ENCODE results near the gene CARS2.

GRCh38 chr13:110637275-110637674, 68.6 kb downstream of the CARS2 start:
- TF ChIP-seq RAD21 (IDR thresholded peaks at IDR 0.05; ENCODE audit: low read depth) = no peak
- TF ChIP-seq TAF1 (IDR thresholded peaks at IDR 0.05; ENCODE audit: low read depth) = no peak
- TF ChIP-seq EP300 (IDR thresholded peaks at IDR 0.05; ENCODE audit: borderline replicate concordance) = no peak
- no peak for TF ChIP-seq CEBPB (IDR thresholded peaks at IDR 0.05)
- TF ChIP-seq YY1 (IDR thresholded peaks at IDR 0.05; ENCODE audit: low read depth) = no peak
- TF ChIP-seq, protein P1, sequence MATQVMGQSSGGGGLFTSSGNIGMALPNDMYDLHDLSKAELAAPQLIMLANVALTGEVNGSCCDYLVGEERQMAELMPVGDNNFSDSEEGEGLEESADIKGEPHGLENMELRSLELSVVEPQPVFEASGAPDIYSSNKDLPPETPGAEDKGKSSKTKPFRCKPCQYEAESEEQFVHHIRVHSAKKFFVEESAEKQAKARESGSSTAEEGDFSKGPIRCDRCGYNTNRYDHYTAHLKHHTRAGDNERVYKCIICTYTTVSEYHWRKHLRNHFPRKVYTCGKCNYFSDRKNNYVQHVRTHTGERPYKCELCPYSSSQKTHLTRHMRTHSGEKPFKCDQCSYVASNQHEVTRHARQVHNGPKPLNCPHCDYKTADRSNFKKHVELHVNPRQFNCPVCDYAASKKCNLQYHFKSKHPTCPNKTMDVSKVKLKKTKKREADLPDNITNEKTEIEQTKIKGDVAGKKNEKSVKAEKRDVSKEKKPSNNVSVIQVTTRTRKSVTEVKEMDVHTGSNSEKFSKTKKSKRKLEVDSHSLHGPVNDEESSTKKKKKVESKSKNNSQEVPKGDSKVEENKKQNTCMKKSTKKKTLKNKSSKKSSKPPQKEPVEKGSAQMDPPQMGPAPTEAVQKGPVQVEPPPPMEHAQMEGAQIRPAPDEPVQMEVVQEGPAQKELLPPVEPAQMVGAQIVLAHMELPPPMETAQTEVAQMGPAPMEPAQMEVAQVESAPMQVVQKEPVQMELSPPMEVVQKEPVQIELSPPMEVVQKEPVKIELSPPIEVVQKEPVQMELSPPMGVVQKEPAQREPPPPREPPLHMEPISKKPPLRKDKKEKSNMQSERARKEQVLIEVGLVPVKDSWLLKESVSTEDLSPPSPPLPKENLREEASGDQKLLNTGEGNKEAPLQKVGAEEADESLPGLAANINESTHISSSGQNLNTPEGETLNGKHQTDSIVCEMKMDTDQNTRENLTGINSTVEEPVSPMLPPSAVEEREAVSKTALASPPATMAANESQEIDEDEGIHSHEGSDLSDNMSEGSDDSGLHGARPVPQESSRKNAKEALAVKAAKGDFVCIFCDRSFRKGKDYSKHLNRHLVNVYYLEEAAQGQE (IDR thresholded peaks at IDR 0.05; ENCODE audit: low read depth) = no peak

All from Ishikawa (cell line).